Mesodermal cell (in vitro differentiated cells): ENCODE results near the gene NPAS1.

Source experiments
- H3K27ac ChIP-seq: 2 replicates; pipeline ENCODE4 v1.7.0; 2013; ENCODE audit warnings: mild to moderate bottlenecking, low read depth, low read length, moderate library complexity; ENCODE audit not compliant: severe bottlenecking
- H3K36me3 ChIP-seq: 2 replicates; pipeline ENCODE4 v1.7.1; 2013; ENCODE audit warnings: mild to moderate bottlenecking, low read length, moderate library complexity; ENCODE audit not compliant: control insufficient read depth, insufficient read depth
- H3K4me1 ChIP-seq: one replicate; pipeline ENCODE4 v1.7.1; 2013; ENCODE audit warnings: mild to moderate bottlenecking, low read length; ENCODE audit not compliant: insufficient read depth, control insufficient read depth, poor library complexity, severe bottlenecking
- H3K4me3 ChIP-seq: 2 replicates; pipeline ENCODE4 v1.7.0; 2013; ENCODE audit warnings: low read length, control low read depth, mild to moderate bottlenecking; ENCODE audit not compliant: insufficient read depth, poor library complexity, severe bottlenecking; ENCODE audit errors: extremely low read depth
- H3K9me3 ChIP-seq: 2 replicates; pipeline ENCODE4 v1.7.1; 2013; ENCODE audit warnings: mild to moderate bottlenecking, low read length, moderate library complexity; ENCODE audit not compliant: control insufficient read depth
- WGBS, 2 experiments: methylation state at CpG; one replicate each; pipeline ENCODE4 v1.1.5; 2013; ENCODE audit warnings: missing lambda C conversion rate in 2 of 2; ENCODE audit not compliant: insufficient coverage in 2 of 2; 5-methylcytosine and 5-hydroxymethylcytosine counted together

NPAS1 gene

GRCh38 chr19:47020992-47021496 lies 1.4 kb downstream of the NPAS1 start:
- Histone ChIP-seq H3K9me3 (no peaks in the 10 kb centered on the region), H3K27ac (no peak overlapping the region), H3K4me3 (peak overlapping the region; percentile 49), H3K36me3 (no peaks in the 10 kb centered on the region), H3K4me1 (peaks cover 6% of the 10 kb centered on the region)
- WGBS, 2 experiments, result 1 to 2% methylated on average over 32 to 35 of the region's 37 CpGs

DNA sequence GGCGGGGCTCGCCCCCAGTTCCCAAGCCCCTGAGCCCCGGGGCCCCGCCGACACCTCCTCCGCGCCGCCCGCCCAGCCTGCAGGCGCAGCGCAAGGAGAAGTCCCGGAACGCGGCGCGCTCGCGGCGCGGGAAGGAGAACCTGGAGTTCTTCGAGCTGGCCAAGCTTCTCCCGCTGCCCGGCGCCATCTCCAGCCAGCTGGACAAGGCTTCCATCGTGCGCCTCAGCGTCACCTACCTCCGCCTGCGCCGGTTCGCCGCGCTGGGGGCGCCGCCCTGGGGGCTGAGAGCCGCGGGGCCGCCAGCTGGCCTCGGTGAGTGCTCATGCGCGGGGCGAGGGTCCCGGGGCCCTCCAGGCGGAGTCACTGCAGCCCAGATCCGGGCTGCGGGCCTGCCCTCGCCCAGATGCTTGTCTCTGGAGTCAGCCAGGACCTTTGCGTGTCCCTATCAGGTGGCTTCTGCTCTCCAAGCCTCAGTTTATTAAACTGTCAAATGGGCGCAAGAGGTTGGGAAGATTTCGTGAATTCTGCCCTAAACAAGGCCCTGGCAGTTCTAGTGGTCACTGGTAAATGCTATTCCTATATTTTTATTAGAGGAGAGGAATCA lies 2.0 kb downstream of the NPAS1 start:
- WGBS, 2 experiments, result 6 to 8% methylated on average over 32 to 48 of the region's 50 CpGs
- no peaks in the 10 kb centered on the region for H3K9me3 ChIP-seq
- peak overlapping the region; percentile 49 for H3K4me3 ChIP-seq
- H3K27ac ChIP-seq, result no peak overlapping the region
- peaks cover 6% of the 10 kb centered on the region for H3K4me1 ChIP-seq
- no peaks in the 10 kb centered on the region for H3K36me3 ChIP-seq

DNA sequence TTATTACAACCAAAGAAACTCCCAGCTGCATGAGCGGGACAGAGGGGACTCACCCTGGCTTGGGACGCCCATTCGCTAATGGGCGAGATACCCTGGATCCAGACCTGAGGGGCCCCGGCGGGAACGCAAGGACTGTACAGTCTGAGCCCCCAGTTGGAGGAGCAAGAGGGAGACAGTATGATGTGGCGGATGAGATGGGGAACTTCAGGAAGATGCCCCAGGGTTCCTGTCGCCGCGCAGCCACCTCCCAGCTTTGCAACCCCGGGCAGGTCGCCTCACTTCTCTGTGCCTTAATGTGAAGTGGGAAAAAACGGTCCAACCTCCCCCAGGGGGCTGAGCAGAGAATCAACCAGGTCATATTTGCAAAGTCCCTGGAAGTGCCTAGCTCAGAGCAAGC lies 2.5 kb downstream of the NPAS1 start:
- no peaks in the 10 kb centered on the region for H3K36me3 ChIP-seq
- WGBS, 2 experiments, result 56 to 71% methylated on average over 9 to 13 of the region's 14 CpGs
- no peaks in the 10 kb centered on the region for H3K9me3 ChIP-seq
- no peak overlapping the region for H3K27ac ChIP-seq
- peaks cover 6% of the 10 kb centered on the region for H3K4me1 ChIP-seq
- no peak overlapping the region for H3K4me3 ChIP-seq

GRCh38 chr19:47022541-47023447 lies 3.2 kb downstream of the NPAS1 start:
- Histone ChIP-seq H3K27ac (no peak overlapping the region), H3K36me3 (no peaks in the 10 kb centered on the region), H3K9me3 (no peaks in the 10 kb centered on the region), H3K4me1 (peaks cover 6% of the 10 kb centered on the region), H3K4me3 (no peak overlapping the region)
- WGBS, 2 experiments, result 10 to 18% methylated on average over 8 to 23 of the region's 33 CpGs

DNA sequence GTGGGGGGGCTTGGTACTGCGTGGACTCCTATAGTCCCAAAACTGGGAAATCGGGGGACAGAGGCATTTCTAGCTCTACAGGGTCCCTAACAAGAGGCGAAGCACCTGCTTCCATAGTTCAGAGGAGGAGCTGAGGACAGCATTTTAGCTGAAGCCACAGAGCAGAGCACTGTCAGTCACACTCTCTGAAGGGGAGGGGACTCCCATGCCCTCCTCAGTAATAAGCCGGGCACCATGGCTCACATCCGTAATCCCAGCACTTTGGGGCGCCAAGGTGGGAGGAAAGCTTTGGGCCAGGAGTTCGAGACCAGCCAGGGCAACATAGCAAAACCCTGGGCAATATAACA lies 3.8 kb downstream of the NPAS1 start:
- no peak overlapping the region for H3K4me3 ChIP-seq

DNA sequence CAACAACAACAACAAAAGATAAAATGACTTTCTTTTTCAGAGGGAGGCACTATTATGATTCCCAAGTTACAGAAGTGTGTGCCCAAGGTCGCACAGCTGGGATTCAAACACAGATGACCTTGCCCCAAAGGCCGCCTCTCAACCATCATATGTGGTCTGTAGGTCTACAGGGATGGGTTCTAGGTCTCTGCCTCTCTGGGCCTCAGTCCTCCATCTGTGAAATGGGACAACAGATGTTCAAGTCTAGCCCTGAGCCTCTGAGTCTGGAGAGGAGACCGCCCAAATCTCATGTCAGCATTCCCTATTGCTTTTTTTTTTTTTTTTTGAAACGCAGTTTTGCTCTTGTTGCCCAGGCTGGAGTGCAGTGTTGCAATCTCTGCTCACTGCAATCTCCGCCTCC lies 4.9 kb downstream of the NPAS1 start:
- 96 to 100% methylated on average over 3 to 4 of the region's 5 CpGs for WGBS, 2 experiments
- Histone ChIP-seq H3K4me3 (no peak overlapping the region), H3K9me3 (no peaks in the 10 kb centered on the region), H3K4me1 (peaks cover 12% of the 10 kb centered on the region), H3K27ac (no peak overlapping the region), H3K36me3 (no peaks in the 10 kb centered on the region)

More for the DNA sequence above, 3.8 kb downstream of the NPAS1 start:
- Histone ChIP-seq H3K4me1 (peaks cover 11% of the 10 kb centered on the region), H3K27ac (no peak overlapping the region), H3K36me3 (no peaks in the 10 kb centered on the region), H3K9me3 (no peaks in the 10 kb centered on the region)
- WGBS, 2 experiments, result 36 to 54% methylated on average over 6 to 7 of the region's 7 CpGs

- WGBS, 2 experiments, result 78 to 100% methylated on average over 1 of the region's 2 CpGs
Measured at GRCh38 chr19:47026156-47026555, 6.5 kb downstream of the NPAS1 start.

GRCh38 chr19:47026889-47027288 lies 7.3 kb downstream of the NPAS1 start:
- Histone ChIP-seq H3K36me3 (no peaks in the 10 kb centered on the region), H3K9me3 (no peaks in the 10 kb centered on the region), H3K4me1 (peaks cover 7% of the 10 kb centered on the region), H3K27ac (no peak overlapping the region), H3K4me3 (no peak overlapping the region)
- 85 to 89% methylated on average over 2 to 6 of the region's 8 CpGs for WGBS, 2 experiments

More at GRCh38 chr19:47026156-47026555, 6.5 kb downstream of the NPAS1 start:
- Histone ChIP-seq H3K27ac (no peak overlapping the region), H3K9me3 (no peaks in the 10 kb centered on the region), H3K36me3 (no peaks in the 10 kb centered on the region), H3K4me3 (no peak overlapping the region), H3K4me1 (peaks cover 7% of the 10 kb centered on the region)

DNA sequence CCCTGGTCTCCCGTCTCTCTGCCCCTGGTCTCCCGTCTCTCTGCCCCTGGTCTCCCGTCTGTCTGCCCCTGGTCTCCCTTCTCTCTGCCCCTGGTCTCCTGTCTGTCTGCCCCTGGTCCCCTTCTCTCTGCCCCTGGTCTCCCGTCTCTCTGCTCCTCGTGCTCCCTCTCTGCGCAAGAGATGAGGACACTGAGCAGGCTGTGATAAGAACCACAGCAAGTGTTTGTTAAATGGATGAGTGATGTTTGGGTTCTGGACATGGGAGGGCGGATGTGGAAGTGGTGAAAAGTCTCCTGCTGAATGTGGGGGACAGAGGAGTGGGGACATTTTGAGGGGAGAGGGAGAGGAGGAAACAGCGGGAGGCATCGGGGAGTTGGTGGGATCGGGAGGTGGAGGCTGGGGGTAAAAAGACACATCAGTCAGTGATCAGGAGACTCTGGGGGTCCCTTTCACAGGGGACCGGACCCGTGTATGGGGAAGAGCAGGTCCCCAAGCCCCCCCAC lies 8.0 kb downstream of the NPAS1 start:
- Histone ChIP-seq H3K36me3 (no peaks in the 10 kb centered on the region), H3K9me3 (no peaks in the 10 kb centered on the region), H3K27ac (no peak overlapping the region), H3K4me3 (no peak overlapping the region), H3K4me1 (peaks cover 7% of the 10 kb centered on the region)
- WGBS, 2 experiments, result 79 to 86% methylated on average over 3 to 5 of the region's 12 CpGs

- Histone ChIP-seq H3K36me3 (no peaks in the 10 kb centered on the region), H3K9me3 (no peaks in the 10 kb centered on the region), H3K4me3 (no peak overlapping the region), H3K27ac (no peak overlapping the region), H3K4me1 (peaks cover 7% of the 10 kb centered on the region)
- 53 to 89% methylated on average over 1 to 4 of the region's 14 CpGs for WGBS, 2 experiments
Measured at GRCh38 chr19:47028195-47028601, 8.6 kb downstream of the NPAS1 start.
